ENCODE data around the gene GNL1.
"Not testable (repeated sequence)": the region's sequence is repeated elsewhere in the genome, so short reads cannot be mapped to it uniquely, and the experiment has no call there.

Gene GNL1

DNA sequence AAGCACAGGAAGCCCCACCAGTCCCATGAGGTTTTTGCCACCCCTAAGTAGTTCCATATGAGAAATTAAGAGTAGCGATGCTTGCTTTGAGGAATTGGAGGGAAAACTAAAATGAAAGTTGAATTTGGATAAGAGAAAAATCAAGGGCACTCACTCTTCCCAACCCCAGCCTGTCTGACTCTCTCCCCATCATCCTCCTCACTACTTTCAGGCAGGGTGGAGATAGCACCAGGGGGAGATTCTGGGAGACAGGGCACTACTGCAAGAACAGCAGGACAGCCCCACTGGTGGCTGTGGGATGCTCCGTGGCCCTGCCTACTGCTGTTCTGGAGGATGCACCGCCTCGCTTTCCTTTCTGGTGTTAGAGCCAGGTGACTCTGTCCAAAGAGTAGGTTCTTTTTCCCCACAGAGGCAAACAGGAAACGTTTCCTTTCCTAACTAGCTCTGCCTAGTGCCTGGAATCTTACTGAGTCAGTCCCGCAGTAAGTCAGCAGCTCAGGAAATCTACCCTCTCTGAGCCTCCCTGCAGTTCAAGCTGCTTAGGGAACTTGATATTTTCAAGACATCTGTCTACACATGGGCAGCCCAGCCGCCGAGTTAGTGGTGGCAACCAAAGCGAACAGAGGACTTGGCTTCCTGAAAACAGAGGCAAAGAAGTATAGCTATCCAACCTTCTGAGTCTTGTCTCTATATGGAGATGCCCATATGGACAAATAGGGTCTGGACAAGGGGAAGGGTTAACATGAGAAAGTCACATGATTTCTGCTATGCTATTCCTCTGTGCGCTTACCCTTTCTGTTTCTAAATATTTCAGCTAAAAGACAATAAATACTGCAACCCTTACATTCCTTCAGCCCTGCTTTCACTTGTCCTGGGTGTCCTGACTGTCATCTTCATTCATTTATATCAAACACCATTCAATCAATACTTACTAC, 55.6 kb downstream of the GNL1 start:
- DNase-seq (ENCODE audit: low read depth in 2 of 2) = no peak

DNA sequence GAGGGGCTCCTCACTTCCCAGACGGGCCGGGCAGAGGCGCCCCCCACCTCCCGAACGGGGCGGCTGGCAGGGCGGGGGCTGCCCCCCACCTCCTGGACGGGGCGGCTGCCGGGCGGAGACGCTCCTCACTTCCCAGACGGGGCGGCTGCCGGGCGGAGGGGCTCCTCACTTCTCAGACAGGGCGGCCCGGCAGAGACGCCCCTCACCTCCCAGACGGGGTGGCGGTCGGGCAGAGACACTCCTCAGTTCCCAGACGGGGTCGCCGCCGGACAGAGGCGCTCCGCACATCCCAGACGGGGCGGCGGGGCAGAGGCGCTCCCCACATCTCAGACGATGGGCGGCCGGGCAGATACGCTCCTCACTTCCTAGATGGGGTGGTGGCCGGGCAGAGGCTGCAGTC, 57.6 kb downstream of the GNL1 start:
- not testable (repeated sequence) for DNase-seq (ENCODE audit: low read depth in 2 of 2)

DNA sequence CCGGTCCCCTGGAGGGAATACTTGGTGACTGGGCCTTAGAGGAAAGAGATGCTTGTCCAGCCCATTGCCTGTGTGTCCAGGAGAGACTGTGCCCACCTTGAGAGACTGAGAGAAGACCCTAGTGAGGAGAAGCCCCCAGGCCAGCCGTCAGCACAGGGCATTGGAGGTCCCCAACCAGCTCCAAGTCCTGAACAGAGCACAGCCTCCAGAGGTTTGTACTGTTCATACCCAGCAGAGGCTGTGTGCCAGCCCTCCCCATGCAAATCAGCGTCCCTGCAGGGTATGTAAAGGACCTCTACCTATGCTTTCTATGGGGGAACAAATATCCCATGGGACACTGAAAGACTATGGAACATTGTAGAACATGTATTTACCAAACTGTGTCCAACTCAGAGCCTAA, 58.6 kb downstream of the GNL1 start:
- DNase-seq (ENCODE audit: low read depth in 2 of 2) = no peak

DNA sequence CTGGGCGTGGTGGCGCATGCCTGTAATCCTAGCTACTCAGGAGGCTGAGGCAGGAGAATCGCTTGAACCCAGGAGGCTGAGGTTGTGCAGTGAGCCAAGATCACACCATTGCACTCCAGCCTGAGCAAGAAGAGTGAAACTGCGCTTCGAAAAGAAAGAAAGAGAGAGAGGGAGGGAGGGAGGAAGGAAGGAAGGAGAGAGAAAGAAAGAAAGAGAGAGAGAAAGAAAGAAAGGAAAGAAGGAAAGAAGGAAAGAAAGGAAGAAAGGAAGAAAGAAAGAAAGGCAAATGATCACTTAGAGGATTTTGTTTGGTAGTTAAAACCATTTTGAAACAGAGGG, 59.1 kb downstream of the GNL1 start:
- not testable (repeated sequence) for DNase-seq (ENCODE audit: low read depth in 2 of 2)

GRCh38 chr6:30495993-30496392, 60.3 kb downstream of the GNL1 start:
- DNase-seq (ENCODE audit: low read depth in 2 of 2) = no peak

DNA sequence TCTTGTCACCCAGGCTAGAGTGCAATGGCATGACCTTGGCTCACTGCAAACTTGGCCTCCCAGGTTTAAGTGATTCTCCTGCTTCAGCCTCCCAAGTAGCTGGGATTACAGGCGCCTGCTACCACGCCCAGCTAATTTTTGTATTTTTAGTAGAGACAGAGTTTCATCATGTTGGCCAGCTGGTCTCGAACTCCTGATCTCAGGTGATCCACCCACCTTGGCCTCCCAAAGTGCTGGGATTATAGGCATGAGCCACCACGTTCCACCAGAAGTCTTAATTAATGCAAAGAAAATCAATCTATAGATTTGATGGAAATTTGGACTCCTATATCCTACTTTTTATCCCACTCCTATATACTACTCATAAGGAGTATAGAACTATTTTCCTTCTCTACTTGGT, 61.2 kb downstream of the GNL1 start:
- not testable (repeated sequence) for DNase-seq (ENCODE audit: low read depth in 2 of 2)

DNA sequence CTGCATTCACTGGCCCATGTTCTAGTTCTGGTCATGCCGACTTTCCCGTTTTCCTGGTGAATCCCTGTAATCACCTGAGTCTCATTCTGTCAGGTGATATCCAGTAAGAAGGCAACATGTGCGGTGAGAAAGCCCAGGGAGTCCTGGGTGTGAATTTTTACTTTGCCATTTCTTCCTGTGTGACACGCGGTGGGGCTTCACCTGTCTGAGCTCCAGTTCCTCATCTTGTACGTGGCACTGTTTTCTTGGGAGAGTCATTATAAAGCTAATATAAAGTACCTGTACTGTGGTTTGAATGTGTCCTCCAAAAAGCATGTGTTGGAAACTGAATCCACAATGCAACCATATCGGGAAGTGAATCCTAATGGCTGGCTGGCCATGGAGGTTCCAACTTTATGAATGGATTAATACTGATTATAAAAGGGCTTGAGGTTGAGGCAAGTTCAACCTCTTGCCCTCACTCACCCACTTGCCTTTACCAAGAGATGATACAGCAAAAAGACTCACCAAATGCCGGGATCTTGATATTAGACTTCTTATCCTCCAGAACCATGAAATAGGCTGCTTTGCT, 61.9 kb downstream of the GNL1 start:
- DNase-seq (ENCODE audit: low read depth in 2 of 2) = no peak

DNA sequence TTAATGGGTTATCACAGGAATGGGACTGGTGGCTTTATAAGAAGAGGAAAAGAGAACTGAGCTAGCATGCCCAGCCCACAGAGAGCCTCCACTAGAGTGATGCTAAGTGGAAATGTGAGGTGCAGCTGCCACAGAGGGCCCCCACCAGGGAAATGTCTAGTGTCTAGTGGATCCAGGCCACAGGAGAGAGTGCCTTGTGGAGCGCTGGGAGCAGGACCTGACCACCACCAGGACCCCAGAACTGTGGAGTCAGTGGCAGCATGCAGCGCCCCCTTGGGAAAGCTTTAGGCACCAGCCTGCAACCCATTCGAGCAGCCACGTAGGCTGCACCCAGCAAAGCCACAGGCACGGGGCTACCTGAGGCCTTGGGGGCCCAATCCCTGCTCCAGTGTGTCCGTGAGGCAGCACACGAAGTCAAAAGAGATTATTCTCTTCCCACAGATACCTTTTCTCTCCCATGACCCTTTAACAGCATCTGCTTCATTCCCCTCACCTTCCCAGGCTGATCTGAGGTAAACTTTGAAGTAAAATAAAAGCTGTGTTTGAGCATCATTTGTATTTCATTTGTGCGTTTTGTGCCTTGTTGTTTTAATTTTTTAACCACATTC, 62.5 kb downstream of the GNL1 start:
- DNase-seq (ENCODE audit: low read depth in 2 of 2) = no peak

GRCh38 chr6:30491991-30492952, 64.0 kb downstream of the GNL1 start:
- DNase-seq (ENCODE audit: low read depth in 2 of 2) = no peak

Measured in activated CD4-positive, alpha-beta T cell treated with anti-CD3 and anti-CD28 coated beads for 24 hours (primary cell).